ENCODE data around the gene RETREG1. TPM values are rescaled to one million over a fixed set of nuclear protein-coding genes. Genes with fewer than 3 reads are reported as not detected.

RETREG1 gene
- total RNA-seq, 6 donors from 2014 or later = 17.6 to 50.2 (median 28.3) TPM

DNA sequence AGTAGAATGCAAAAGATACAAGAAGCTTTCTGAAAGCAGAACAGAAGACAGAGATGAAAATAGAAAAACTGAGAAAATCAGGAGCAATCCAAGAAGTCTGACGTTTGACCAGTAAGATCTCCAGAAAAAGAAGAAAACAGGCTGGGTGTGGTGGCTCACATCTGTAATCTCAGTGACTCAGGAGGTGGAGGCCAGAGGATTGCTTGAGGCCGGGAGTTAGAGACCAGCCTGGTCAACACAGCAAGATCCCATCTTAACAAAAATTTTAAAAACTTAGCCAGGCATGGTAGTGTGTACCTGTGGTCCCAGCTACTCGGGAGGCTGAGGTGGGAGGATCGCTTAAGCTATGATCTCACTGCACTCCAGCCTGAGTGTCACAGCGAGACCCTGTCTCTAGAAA is 15.9 kb downstream of the RETREG1 start:
- H3K9me3 ChIP-seq = no peaks in the 10 kb centered on the region
- DNase-seq (no peak), ATAC-seq (ENCODE audit: low FRiP score in 2 of 2) (peak in 1 of 2 donors; percentile 53)
- 77 to 81% methylated on average over 5 of the region's 5 CpGs for WGBS, 2 donors
- no peak for TF ChIP-seq POLR2AphosphoS5 (IDR thresholded peaks at IDR 0.05)
- TF ChIP-seq, protein P1, sequence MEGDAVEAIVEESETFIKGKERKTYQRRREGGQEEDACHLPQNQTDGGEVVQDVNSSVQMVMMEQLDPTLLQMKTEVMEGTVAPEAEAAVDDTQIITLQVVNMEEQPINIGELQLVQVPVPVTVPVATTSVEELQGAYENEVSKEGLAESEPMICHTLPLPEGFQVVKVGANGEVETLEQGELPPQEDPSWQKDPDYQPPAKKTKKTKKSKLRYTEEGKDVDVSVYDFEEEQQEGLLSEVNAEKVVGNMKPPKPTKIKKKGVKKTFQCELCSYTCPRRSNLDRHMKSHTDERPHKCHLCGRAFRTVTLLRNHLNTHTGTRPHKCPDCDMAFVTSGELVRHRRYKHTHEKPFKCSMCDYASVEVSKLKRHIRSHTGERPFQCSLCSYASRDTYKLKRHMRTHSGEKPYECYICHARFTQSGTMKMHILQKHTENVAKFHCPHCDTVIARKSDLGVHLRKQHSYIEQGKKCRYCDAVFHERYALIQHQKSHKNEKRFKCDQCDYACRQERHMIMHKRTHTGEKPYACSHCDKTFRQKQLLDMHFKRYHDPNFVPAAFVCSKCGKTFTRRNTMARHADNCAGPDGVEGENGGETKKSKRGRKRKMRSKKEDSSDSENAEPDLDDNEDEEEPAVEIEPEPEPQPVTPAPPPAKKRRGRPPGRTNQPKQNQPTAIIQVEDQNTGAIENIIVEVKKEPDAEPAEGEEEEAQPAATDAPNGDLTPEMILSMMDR (IDR thresholded peaks at IDR 0.05) = no peak
- no peak for TF ChIP-seq POLR2A (IDR thresholded peaks at IDR 0.05)
- no peak for TF ChIP-seq EP300 (IDR thresholded peaks at IDR 0.05)
- no peaks in the 10 kb centered on the region for H3K27me3 ChIP-seq
- no peak overlapping the region for H3K4me3 ChIP-seq
- no peak overlapping the region for H3K27ac ChIP-seq
- H3K4me1 ChIP-seq = peaks cover 0 to 7% (median 2%) of the 10 kb centered on the region in 4 donors
- no peaks in the 10 kb centered on the region for H3K36me3 ChIP-seq

DNA sequence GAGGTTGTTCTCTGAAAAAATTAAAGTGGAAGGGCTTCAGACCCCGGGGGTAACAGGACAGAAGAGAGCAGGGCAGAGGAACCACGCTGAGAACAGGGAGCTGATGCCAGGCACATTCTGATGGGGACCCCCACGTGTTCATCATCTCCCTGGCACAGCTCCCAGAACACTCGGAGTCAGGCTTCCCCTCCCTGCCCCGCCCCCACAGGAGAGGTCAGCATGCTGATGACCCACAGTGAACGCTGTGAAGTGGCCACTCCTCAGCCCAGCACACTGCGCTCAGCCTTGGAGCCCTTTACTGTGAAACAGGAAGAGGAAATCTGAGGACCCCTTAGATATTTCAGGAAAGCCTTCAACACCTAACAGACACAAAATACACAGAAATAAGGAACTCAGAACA is 16.4 kb downstream of the RETREG1 start:
- Histone ChIP-seq H3K9me3 (no peaks in the 10 kb centered on the region), H3K36me3 (no peaks in the 10 kb centered on the region), H3K27me3 (no peaks in the 10 kb centered on the region), H3K4me3 (no peak overlapping the region), H3K4me1 (peaks cover 0 to 7% (median 2%) of the 10 kb centered on the region in 4 donors), H3K27ac (no peak overlapping the region)
- TF ChIP-seq POLR2A (IDR thresholded peaks at IDR 0.05) (no peak), EP300 (IDR thresholded peaks at IDR 0.05) (no peak), POLR2AphosphoS5 (IDR thresholded peaks at IDR 0.05) (no peak)
- TF ChIP-seq, protein P1 (IDR thresholded peaks at IDR 0.05) = no peak
- ATAC-seq (ENCODE audit: low FRiP score in 2 of 2) = peak in 1 of 2 donors; percentile 75
- 3 to 5% methylated on average over 7 of the region's 7 CpGs for WGBS, 2 donors
- DNase-seq = peak; percentile 10 to 67

DNA sequence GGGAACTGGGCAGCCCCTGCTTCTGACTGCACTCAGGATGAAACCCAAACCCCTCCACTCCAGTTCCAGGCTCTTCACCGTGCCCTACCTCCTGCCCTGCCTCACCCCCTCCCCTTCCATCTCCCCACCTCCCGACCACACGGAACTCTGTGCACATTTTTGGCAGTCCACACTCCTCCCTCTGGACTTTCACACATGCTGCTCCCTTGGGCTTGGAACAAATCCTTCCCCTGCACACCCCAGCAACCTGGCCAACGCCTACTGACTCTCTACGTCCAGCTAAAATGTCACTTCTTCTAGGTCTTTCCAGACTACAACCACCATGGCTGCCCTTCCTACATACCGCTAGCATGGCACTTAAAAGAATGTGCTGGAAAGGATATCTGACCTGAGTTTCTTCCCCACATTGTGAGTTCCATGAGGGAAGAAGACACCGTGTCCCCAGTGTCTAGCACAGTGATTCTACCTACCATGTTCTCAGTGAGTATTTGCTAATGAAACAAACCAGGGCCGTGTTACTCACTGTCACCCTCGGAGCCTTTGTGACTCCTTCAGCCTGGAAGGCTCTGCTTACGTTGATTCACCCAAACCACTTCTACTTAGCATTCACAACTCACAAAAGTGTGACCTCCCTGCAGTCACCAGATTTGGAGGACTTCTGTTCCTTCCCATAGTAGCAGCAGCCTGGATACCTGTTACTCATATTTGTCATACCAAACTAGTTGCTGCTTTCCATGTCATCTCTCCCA is 18.7 kb downstream of the RETREG1 start:
- TF ChIP-seq POLR2AphosphoS5 (IDR thresholded peaks at IDR 0.05) (no peak), EP300 (IDR thresholded peaks at IDR 0.05) (no peak), POLR2A (IDR thresholded peaks at IDR 0.05) (no peak)
- TF ChIP-seq, protein P1 (IDR thresholded peaks at IDR 0.05) = no peak
- WGBS, 2 donors = 86% methylated on average over 10 of the region's 10 CpGs

DNA sequence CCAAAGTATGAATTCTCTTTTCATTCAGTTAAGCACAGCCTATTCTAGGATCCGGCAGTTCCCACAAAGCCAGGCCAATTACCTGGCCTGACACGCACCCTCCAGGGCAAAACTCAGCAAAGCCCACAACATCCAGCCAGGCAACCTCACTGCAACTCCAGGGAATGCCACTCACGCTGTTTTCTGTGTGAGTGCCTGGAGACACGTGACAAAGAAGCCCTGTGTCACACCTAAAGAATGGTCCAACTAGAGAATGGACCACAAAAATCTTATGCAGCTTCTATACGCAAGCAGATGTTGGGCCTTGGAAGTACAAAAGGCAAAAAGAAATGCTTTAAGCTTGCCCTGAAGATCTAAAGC is 20.2 kb downstream of the RETREG1 start:
- Histone ChIP-seq H3K4me3 (no peak overlapping the region), H3K27me3 (no peaks in the 10 kb centered on the region), H3K4me1 (peaks cover 0 to 7% (median 2%) of the 10 kb centered on the region in 4 donors), H3K36me3 (no peaks in the 10 kb centered on the region), H3K9me3 (no peaks in the 10 kb centered on the region), H3K27ac (no peak overlapping the region)
- ATAC-seq (ENCODE audit: low FRiP score in 2 of 2) (no peak), DNase-seq (no peak)
- 77 to 81% methylated on average over 4 to 5 of the region's 5 CpGs for WGBS, 2 donors
- TF ChIP-seq EP300 (IDR thresholded peaks at IDR 0.05) (no peak), POLR2A (IDR thresholded peaks at IDR 0.05) (no peak), POLR2AphosphoS5 (IDR thresholded peaks at IDR 0.05) (no peak)
- TF ChIP-seq, protein P1 (IDR thresholded peaks at IDR 0.05) = no peak

More for the DNA sequence above, 18.7 kb downstream of the RETREG1 start:
- no peak overlapping the region for H3K4me3 ChIP-seq
- H3K9me3 ChIP-seq = no peaks in the 10 kb centered on the region
- no peaks in the 10 kb centered on the region for H3K27me3 ChIP-seq
- H3K36me3 ChIP-seq = no peaks in the 10 kb centered on the region
- no peak for ATAC-seq (ENCODE audit: low FRiP score in 2 of 2)
- no peak overlapping the region for H3K27ac ChIP-seq
- no peak for DNase-seq
- peaks cover 0 to 7% (median 2%) of the 10 kb centered on the region in 4 donors for H3K4me1 ChIP-seq
